Stomach (tissue), 9 donors: ENCODE results near the gene KIFC3. TPM values are rescaled to one million over a fixed set of nuclear protein-coding genes. Genes with fewer than 3 reads are reported as not detected.

ENCODE experiments used
- DNase-seq, 2 donors: peaks; one replicate each; pipeline versions ENCODE4 v3.0.0 to v3.0.0-alpha.2; 2013 to 2019
- H3K27ac ChIP-seq, 5 donors: fragments of 200-600 bp in 4 of 5; sonication (generic) in 4 of 5; one replicate each; pipeline ENCODE4 v1.5.1; 2013 to 2019; ENCODE audit warnings: mild to moderate bottlenecking in 1 of 5, moderate library complexity in 1 of 5
- H3K27me3 ChIP-seq, 3 donors: fragments of 200-600 bp; sonication (generic); one replicate each; pipeline ENCODE4 v1.5.1; 2017 to 2019; ENCODE audit warnings: mixed run types in 1 of 3
- H3K36me3 ChIP-seq, 4 donors: fragments of 200-600 bp; sonication (generic); 1 replicate in 3 of 4; 2 replicates in 1 of 4; pipeline ENCODE4 v1.5.1; 2016 to 2019
- H3K4me1 ChIP-seq, 4 donors: fragments of 200-600 bp; sonication (generic); one replicate each; pipeline ENCODE4 v1.5.1; 2016 to 2019
- H3K4me3 ChIP-seq, 4 donors: fragments of 200-600 bp; sonication (generic) in 3 of 4; one replicate each; pipeline ENCODE4 v1.5.1; 2016 to 2019; ENCODE audit warnings: mild to moderate bottlenecking in 1 of 4
- H3K9me3 ChIP-seq, 4 donors: fragments of 200-600 bp; sonication (generic); one replicate each; pipeline ENCODE4 v1.5.1; 2016 to 2019
- EP300 ChIP-seq: sonication (generic); formaldehyde crosslinking; IDR thresholded peaks from one replicate; pipeline ENCODE4 v1.6.1; 2017; ENCODE audit warnings: antibody characterized with exemption
- POLR2A ChIP-seq, 4 donors: fragments of 450-650 bp; IDR thresholded peaks; one replicate each; pipeline ENCODE4 v1.6.1; 2016; ENCODE audit warnings: antibody characterized with exemption in 4 of 4, control low read depth in 2 of 4, mild to moderate bottlenecking in 1 of 4, moderate library complexity in 1 of 4
- POLR2AphosphoS5 ChIP-seq, 3 donors: sonication (generic); formaldehyde crosslinking; IDR thresholded peaks; one replicate each; pipeline ENCODE4 v1.6.1; 2016; ENCODE audit warnings: antibody characterized with exemption in 3 of 3
- whole genome bisulfite sequencing, 5 donors: extraction: QIAGEN DNeasy Blood & Tissue Kit in 3 of 5; methylation state at CpG; one replicate each; pipeline versions ENCODE4 v1.1.5 to v1.1.7; 2013 to 2018; 5-methylcytosine and 5-hydroxymethylcytosine counted together
- intact Hi-C: fragments of 100-400 bp; cut with DNase I; formaldehyde crosslinking; loops from one replicate; pipeline ENCODE4 v1.15.1; 2023; ENCODE audit warnings: low total_unique reads
- polyA plus RNA-seq, 3 donors: library from polyadenylated mRNA; stranded (reverse); fragments of 200-250 nt; gene quantifications; one replicate each; pipeline ENCODE4 v1.2.3, GENCODE V29; 2013
- total RNA-seq, 5 donors: library from RNA; depleted of rRNA; stranded (reverse); fragments of >200 nt; gene quantifications; one replicate each; pipeline versions ENCODE4 v1.1.0 to v1.2.3, GENCODE V29; 2014 to 2016
- TF ChIP-seq, protein P1 (sequence below), 7 experiments: fragments of 450-650 bp in 4 of 7; fragments of 200-600 bp in 3 of 7; sonication (generic) in 3 of 7; IDR thresholded peaks; one replicate each; pipeline ENCODE4 v1.5.1; 2016 to 2019; ENCODE audit warnings: antibody characterized with exemption in 7 of 7, control low read depth in 2 of 7, mild to moderate bottlenecking in 1 of 7
- donor health status: healthy with polysubstance abuse.
- donor health status: Bipolar disorder and iron deficiency.
- donor health status: healthy.

KIFC3 gene
- total and polyA plus RNA-seq, 8 donors, result 2.3 to 249 (median 31.1) TPM

DNA sequence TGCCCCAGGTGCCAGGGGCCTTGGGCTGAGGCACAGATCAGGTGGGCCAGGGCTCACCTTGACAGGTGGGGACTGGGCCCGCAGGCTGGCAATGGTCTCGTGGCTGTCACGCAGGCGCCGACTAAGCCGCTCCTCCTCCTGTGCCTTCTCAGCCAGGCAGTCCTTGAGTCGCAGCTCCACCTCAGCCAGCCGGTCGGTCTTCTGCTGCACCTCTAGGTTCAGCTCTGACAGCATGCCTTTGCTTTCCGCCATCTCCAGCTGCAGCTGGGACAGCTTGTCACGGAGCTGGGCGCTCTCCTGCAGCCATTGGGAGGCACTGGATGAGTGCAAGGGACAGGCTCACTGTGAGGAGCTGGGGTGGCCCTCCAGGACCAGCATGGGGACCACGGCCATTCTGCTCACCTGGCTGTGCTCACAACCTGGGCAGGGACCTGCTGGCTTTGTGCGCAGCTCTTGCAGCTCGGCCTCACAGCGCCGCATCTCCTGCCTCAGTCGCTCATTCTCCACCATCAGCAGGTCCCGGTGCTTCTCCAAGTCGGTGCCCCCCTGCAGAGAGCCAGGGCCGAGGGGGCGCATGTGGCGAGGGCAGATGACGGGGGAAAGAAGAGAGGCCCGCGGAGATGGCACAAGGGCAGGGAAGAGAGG lies 31.0 kb downstream of the KIFC3 start:
- TF ChIP-seq POLR2A (IDR thresholded peaks at IDR 0.05) (no peak), POLR2AphosphoS5 (IDR thresholded peaks at IDR 0.05) (no peak), EP300 (no peak)
- TF ChIP-seq, protein P1, sequence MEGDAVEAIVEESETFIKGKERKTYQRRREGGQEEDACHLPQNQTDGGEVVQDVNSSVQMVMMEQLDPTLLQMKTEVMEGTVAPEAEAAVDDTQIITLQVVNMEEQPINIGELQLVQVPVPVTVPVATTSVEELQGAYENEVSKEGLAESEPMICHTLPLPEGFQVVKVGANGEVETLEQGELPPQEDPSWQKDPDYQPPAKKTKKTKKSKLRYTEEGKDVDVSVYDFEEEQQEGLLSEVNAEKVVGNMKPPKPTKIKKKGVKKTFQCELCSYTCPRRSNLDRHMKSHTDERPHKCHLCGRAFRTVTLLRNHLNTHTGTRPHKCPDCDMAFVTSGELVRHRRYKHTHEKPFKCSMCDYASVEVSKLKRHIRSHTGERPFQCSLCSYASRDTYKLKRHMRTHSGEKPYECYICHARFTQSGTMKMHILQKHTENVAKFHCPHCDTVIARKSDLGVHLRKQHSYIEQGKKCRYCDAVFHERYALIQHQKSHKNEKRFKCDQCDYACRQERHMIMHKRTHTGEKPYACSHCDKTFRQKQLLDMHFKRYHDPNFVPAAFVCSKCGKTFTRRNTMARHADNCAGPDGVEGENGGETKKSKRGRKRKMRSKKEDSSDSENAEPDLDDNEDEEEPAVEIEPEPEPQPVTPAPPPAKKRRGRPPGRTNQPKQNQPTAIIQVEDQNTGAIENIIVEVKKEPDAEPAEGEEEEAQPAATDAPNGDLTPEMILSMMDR (IDR thresholded peaks at IDR 0.05), result no peak
- DNase-seq, result no peak
- Histone ChIP-seq H3K27me3 (no peaks in the 10 kb centered on the region), H3K27ac (no peak overlapping the region), H3K36me3 (peaks cover 47 to 88% (median 75%) of the 10 kb centered on the region in 4 donors), H3K9me3 (no peaks in the 10 kb centered on the region), H3K4me1 (no peaks in the 10 kb centered on the region), H3K4me3 (no peak overlapping the region)
- intact Hi-C loops, result no loop called here
- WGBS, 5 donors, result 94 to 96% (median 96%) methylated on average over 16 to 26 of the region's 26 CpGs

DNA sequence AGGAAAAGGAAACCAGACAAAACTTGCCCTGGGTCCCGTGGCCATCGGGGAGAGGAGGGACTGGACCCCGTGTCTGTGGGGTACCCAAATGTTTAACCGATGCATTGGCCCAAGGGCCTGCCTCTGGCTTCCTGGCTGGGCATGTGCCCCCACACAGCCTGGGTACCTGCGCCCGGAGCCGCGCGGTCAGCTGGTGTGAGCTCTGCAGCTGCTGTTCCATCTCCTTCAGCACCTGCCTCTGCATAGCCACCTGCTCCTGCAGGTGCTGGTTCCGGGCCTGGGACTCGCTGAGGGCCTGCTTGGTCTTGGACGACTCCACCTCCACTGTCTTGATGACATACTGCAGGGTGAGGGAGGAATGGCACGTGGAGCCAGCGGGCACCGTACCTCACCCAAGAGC lies 31.9 kb downstream of the KIFC3 start:
- Histone ChIP-seq H3K4me1 (no peaks in the 10 kb centered on the region), H3K36me3 (peaks cover 40 to 88% (median 72%) of the 10 kb centered on the region in 4 donors), H3K27me3 (no peaks in the 10 kb centered on the region), H3K9me3 (no peaks in the 10 kb centered on the region), H3K4me3 (no peak overlapping the region), H3K27ac (no peak overlapping the region)
- intact Hi-C loops, result no loop called here
- DNase-seq, result no peak
- no peak for TF ChIP-seq POLR2AphosphoS5 (IDR thresholded peaks at IDR 0.05)
- TF ChIP-seq EP300, result no peak
- no peak for TF ChIP-seq POLR2A (IDR thresholded peaks at IDR 0.05)
- TF ChIP-seq, protein P1 (IDR thresholded peaks at IDR 0.05), result no peak
- WGBS, 5 donors, result 93 to 98% (median 94%) methylated on average over 9 to 15 of the region's 15 CpGs

DNA sequence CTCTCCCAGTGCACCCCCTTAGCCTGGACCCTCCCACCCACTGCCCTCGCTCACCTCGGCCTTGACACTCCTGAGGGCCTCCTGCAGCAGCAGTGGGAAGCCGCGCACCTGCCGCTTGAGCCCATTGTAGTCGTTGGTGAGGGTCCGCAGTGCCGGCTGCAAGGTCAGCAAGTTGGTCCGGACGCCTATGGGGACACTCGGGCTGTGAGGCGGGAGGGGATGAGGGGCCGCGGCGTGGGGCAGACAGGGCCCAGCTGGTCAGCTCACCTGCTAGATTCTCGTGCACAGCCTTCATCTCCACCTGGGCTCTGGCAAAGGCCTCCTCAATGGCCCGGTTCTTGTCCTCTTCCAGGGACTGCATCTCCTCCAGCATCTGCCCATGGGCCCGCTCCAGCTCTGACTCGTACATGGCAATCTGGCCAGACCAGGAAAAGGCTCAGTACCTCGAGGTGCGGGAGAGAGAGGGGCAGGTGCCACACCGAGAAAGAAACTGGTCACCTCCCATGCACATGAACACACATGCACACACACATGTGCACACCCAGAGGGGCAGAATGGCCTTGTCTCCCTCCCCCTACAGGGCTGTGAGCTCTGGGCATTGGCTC lies 32.6 kb downstream of the KIFC3 start:
- intact Hi-C loops, result no loop called here
- Histone ChIP-seq H3K27me3 (no peaks in the 10 kb centered on the region), H3K4me1 (peaks cover 0 to 2% (median 0%) of the 10 kb centered on the region in 4 donors), H3K4me3 (no peak overlapping the region), H3K27ac (no peak overlapping the region), H3K36me3 (peaks cover 39 to 89% (median 73%) of the 10 kb centered on the region in 4 donors), H3K9me3 (no peaks in the 10 kb centered on the region)
- no peak for DNase-seq
- WGBS, 5 donors, result 89 to 95% (median 92%) methylated on average over 10 to 22 of the region's 22 CpGs
- TF ChIP-seq EP300, result no peak

DNA sequence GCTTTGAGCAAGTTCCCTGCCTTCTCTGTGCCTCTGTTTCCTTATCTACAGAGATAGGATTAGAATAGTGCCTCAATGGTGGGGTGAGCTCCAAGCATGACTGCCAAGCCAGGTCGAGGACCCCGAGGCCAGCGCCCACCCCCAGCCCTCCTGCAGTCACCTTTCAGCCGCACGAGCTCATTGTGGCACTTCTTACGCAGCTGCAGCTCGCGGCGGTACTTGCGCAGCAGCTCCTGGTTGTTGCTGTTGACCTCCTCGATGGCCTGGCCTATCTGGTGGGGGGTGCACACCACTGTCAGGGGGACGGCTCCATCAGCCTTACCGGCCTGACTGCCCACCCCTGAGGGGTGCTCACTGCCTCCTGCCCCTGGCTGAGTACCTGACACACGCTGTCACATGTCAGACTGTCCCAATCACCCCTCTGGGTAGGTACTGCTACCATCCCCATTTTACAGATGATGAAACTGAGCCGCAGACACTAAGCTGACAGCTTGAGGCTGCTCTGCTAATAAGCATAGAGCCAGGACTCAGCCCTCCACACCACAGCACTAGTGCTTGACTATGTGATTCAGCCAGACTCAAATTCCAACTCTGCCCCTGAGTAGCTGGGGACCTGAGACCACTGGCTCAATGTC lies 35.5 kb downstream of the KIFC3 start:
- DNase-seq, result no peak
- Histone ChIP-seq H3K4me1 (peaks cover 0 to 8% (median 0%) of the 10 kb centered on the region in 4 donors), H3K36me3 (peaks cover 50 to 99% (median 87%) of the 10 kb centered on the region in 4 donors), H3K27ac (no peak overlapping the region), H3K27me3 (no peaks in the 10 kb centered on the region), H3K9me3 (no peaks in the 10 kb centered on the region), H3K4me3 (no peak overlapping the region)
- intact Hi-C loops, result no loop called here
- WGBS, 5 donors, result 89 to 92% (median 91%) methylated on average over 10 to 15 of the region's 15 CpGs
- TF ChIP-seq POLR2AphosphoS5 (IDR thresholded peaks at IDR 0.05) (no peak), POLR2A (IDR thresholded peaks at IDR 0.05) (no peak), EP300 (no peak)
- TF ChIP-seq, protein P1 (IDR thresholded peaks at IDR 0.05), result no peak
